H9 (cell line): ENCODE data around the gene CMYA5. TPM values are rescaled to one million over a fixed set of nuclear protein-coding genes. Genes with fewer than 3 reads are reported as not detected.

ENCODE experiments used
- DNase-seq: peaks from one replicate; pipeline ENCODE4 v3.0.0-alpha.2; 2017
- H2AFZ ChIP-seq: one replicate; pipeline ENCODE4 v1.6.1; 2013; ENCODE audit warnings: mild to moderate bottlenecking, low read length, control low read depth, moderate library complexity
- H2AK5ac ChIP-seq: 2 replicates; pipeline ENCODE4 v1.6.1; 2013; ENCODE audit warnings: low read length, control low read depth, mixed read lengths; ENCODE audit not compliant: insufficient read length
- H2BK120ac ChIP-seq: one replicate; pipeline ENCODE4 v1.6.1; 2013; ENCODE audit warnings: low read depth, mild to moderate bottlenecking, low read length, control low read depth, inconsistent platforms; ENCODE audit not compliant: poor library complexity, severe bottlenecking
- H2BK12ac ChIP-seq: 2 replicates; pipeline ENCODE4 v1.6.1; 2013; ENCODE audit warnings: low read length, control low read depth, mixed read lengths, low read depth; ENCODE audit not compliant: insufficient read length
- H2BK15ac ChIP-seq: 2 replicates; pipeline ENCODE4 v1.6.1; 2013; ENCODE audit warnings: low read depth, low read length, control low read depth
- H2BK20ac ChIP-seq: one replicate; pipeline ENCODE4 v1.6.1; 2013; ENCODE audit warnings: low read depth, mild to moderate bottlenecking, low read length, control low read depth, inconsistent platforms; ENCODE audit not compliant: poor library complexity, severe bottlenecking
- H2BK5ac ChIP-seq: 2 replicates; pipeline ENCODE4 v1.6.1; 2013; ENCODE audit warnings: low read length, control low read depth, mixed read lengths; ENCODE audit not compliant: insufficient read length
- H3K14ac ChIP-seq: 2 replicates; pipeline ENCODE4 v1.6.1; 2013; ENCODE audit warnings: low read length, control low read depth; ENCODE audit not compliant: insufficient read depth
- H3K18ac ChIP-seq: 2 replicates; pipeline ENCODE4 v1.6.1; 2013; ENCODE audit warnings: low read depth, mild to moderate bottlenecking, mixed read lengths, low read length, control low read depth; ENCODE audit not compliant: insufficient read length
- H3K23ac ChIP-seq: 2 replicates; pipeline ENCODE4 v1.6.1; 2013; ENCODE audit warnings: low read length, control low read depth, mixed read lengths, low read depth; ENCODE audit not compliant: insufficient read length
- H3K23me2 ChIP-seq: 2 replicates; pipeline ENCODE4 v1.6.1; 2013; ENCODE audit warnings: low read depth, mild to moderate bottlenecking, mixed read lengths, low read length, control low read depth; ENCODE audit not compliant: insufficient read length, poor library complexity, severe bottlenecking
- H3K27ac ChIP-seq: 2 replicates; pipeline ENCODE4 v1.5.1; 2013; ENCODE audit warnings: low read length, control low read depth, mixed read lengths, low read depth; ENCODE audit not compliant: insufficient read length
- H3K27me3 ChIP-seq: 2 replicates; pipeline ENCODE4 v1.6.1; 2013; ENCODE audit warnings: low read length, control low read depth, inconsistent platforms; ENCODE audit not compliant: insufficient read depth
- H3K4ac ChIP-seq: 2 replicates; pipeline ENCODE4 v1.6.1; 2013; ENCODE audit warnings: low read depth, mild to moderate bottlenecking, control low read depth, inconsistent platforms, low read length, moderate library complexity
- H3K4me1 ChIP-seq: 2 replicates; pipeline ENCODE4 v1.6.1; 2013; ENCODE audit warnings: low read length, control low read depth, inconsistent platforms; ENCODE audit not compliant: insufficient read depth
- H3K4me2 ChIP-seq: 2 replicates; pipeline ENCODE4 v1.6.1; 2013; ENCODE audit warnings: low read length, control low read depth, mixed read lengths; ENCODE audit not compliant: insufficient read length, insufficient read depth
- H3K56ac ChIP-seq: 2 replicates; pipeline ENCODE4 v1.6.1; 2013; ENCODE audit warnings: low read depth, mild to moderate bottlenecking, mixed read lengths, low read length, control low read depth; ENCODE audit not compliant: insufficient read length
- H3K79me1 ChIP-seq: 2 replicates; pipeline ENCODE4 v1.6.1; 2013; ENCODE audit warnings: low read depth, mild to moderate bottlenecking, moderate library complexity, low read length, control low read depth, inconsistent platforms; ENCODE audit not compliant: insufficient read depth, poor library complexity, severe bottlenecking
- H3K79me2 ChIP-seq: 2 replicates; pipeline ENCODE4 v1.6.1; 2013; ENCODE audit warnings: low read length, control low read depth, inconsistent platforms; ENCODE audit not compliant: insufficient read depth
- H3K9ac ChIP-seq: 2 replicates; pipeline ENCODE4 v1.6.1; 2013; ENCODE audit warnings: low read length, control low read depth, mixed read lengths; ENCODE audit not compliant: insufficient read length; ENCODE audit errors: extremely low read depth
- H3K9me3 ChIP-seq: one replicate; pipeline ENCODE4 v1.6.1; 2013; ENCODE audit warnings: low read depth, low read length, inconsistent platforms; ENCODE audit not compliant: control insufficient read depth
- H3T11ph ChIP-seq: one replicate; pipeline ENCODE4 v1.6.1; 2013; ENCODE audit warnings: mild to moderate bottlenecking, low read length, control low read depth, inconsistent platforms
- H4K20me1 ChIP-seq: one replicate; pipeline ENCODE4 v1.6.1; 2013; ENCODE audit not compliant: control insufficient read depth, insufficient read length, insufficient read depth
- H4K5ac ChIP-seq: 2 replicates; pipeline ENCODE4 v1.6.1; 2013; ENCODE audit warnings: low read depth, mild to moderate bottlenecking, mixed read lengths, low read length, control low read depth; ENCODE audit not compliant: insufficient read length
- H4K8ac ChIP-seq: replicated peaks from 2 replicates; pipeline ENCODE4 v1.6.1; 2013; ENCODE audit warnings: low read length, control low read depth, mixed read lengths, low read depth; ENCODE audit not compliant: insufficient read length
- H4K91ac ChIP-seq: 2 replicates; pipeline ENCODE4 v1.6.1; 2013; ENCODE audit warnings: low read depth, mild to moderate bottlenecking, moderate library complexity, mixed read lengths, low read length, control low read depth; ENCODE audit not compliant: insufficient read length
- H3K27ac Mint-ChIP-seq, 3 experiments: 2 replicates in 2 of 3; 3 replicates in 1 of 3; pipeline ENCODE4 v1.8.0; 2020 to 2021; ENCODE audit warnings: mixed read lengths in 3 of 3, mild to moderate bottlenecking in 1 of 3, moderate library complexity in 1 of 3
- H3K27me3 Mint-ChIP-seq: 2 replicates; pipeline ENCODE4 v1.8.0; 2021; ENCODE audit warnings: low read depth, mild to moderate bottlenecking, moderate library complexity, mixed read lengths
- H3K36me3 Mint-ChIP-seq, 3 experiments: 2 replicates in 2 of 3; 3 replicates in 1 of 3; pipeline ENCODE4 v1.8.0; 2020 to 2021; ENCODE audit warnings: low read depth in 3 of 3, mixed read lengths in 3 of 3; ENCODE audit not compliant: insufficient read depth in 1 of 3
- H3K4me1 Mint-ChIP-seq, 2 experiments: 2 replicates each; pipeline ENCODE4 v1.8.0; 2020; ENCODE audit warnings: mixed read lengths in 2 of 2
- H3K4me3 Mint-ChIP-seq, 2 experiments: 2 replicates in 1 of 2; 3 replicates in 1 of 2; pipeline ENCODE4 v1.8.0; 2020 to 2021; ENCODE audit warnings: mild to moderate bottlenecking in 2 of 2, mixed read lengths in 2 of 2, moderate library complexity in 1 of 2
- H3K9me3 Mint-ChIP-seq, 2 experiments: 2 replicates in 1 of 2; 3 replicates in 1 of 2; pipeline ENCODE4 v1.8.0; 2020; ENCODE audit warnings: mild to moderate bottlenecking in 2 of 2, mixed read lengths in 2 of 2, moderate library complexity in 1 of 2
- WGBS: extraction: QIAGEN DNeasy Blood & Tissue Kit; methylation state at CpG from one replicate; pipeline ENCODE4 v1.1.7; 2013; ENCODE audit warnings: missing lambda C conversion rate, low lambda C conversion rate, mixed read lengths; ENCODE audit not compliant: insufficient read length; ENCODE audit errors: extremely low coverage; 5-methylcytosine and 5-hydroxymethylcytosine counted together
- total RNA-seq: library from RNA; stranded (reverse); gene quantifications from 2 replicates; pipeline ENCODE4 v1.2.1, GENCODE V29; 2021
- TF ChIP-seq, protein P1 (sequence below): fragments of 200-600 bp; sonication (generic); conservative IDR thresholded peaks from 3 replicates; pipeline ENCODE4 v1.8.0; 2021; ENCODE audit warnings: antibody characterized with exemption, mild to moderate bottlenecking

The CMYA5 gene
- total RNA-seq, 1 experiment from 2014 or later: 1.8 TPM

DNA sequence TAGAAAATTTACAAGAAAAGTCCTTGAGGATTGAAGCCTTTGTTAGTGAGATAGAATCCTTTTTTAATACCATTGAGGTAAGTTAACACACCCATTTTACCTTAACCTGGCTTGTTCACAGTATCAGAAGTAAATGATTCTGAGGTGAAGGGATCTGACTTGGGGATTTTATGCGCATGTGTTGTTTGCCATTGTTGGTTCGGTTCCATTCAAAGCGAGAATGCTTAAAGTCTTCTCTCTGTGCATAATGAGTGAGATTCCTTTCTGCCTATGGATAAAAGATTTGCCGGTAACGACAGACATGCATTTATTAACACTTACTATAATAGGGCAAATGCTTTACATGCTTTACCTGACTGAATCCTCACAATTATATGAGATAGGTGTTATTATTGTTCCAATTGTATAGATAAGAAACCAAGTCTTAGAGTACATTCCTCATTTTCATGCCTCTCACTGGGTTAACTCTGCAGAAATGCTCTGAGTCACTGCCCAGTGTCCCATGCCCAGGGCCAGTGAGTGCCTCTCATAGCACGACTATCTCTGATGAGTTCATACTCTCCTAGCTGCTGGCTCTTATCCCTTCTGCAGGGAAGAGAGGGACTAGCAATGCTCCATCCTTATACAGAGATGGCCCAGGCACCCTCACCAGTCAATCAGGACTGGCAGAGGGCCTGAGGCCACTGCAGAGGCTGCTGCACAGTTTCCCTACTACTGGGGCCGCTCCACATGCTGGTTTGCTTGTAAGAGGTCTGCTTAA, 54.4 kb downstream of the CMYA5 start:
- Histone ChIP-seq H3T11ph (no peak overlapping the region), H3K4me1 (peaks cover 2% of the 10 kb centered on the region; the same call in 1 of the 2 replicates), H3K79me2 (no peaks in the 10 kb centered on the region), H3K27ac (no peak overlapping the region), H2AFZ (no peak overlapping the region), H2BK15ac (no peak overlapping the region), H2BK12ac (no peak overlapping the region), H4K5ac (no peak overlapping the region), H3K27me3 (no peaks in the 10 kb centered on the region), H3K9ac (no peak overlapping the region), H3K79me1 (no peaks in the 10 kb centered on the region), H4K20me1 (no peaks in the 10 kb centered on the region), H3K56ac (no peak overlapping the region), H3K4ac (no peak overlapping the region), H2BK120ac (no peak overlapping the region), H2AK5ac (no peak overlapping the region), H3K9me3 (no peaks in the 10 kb centered on the region), H3K18ac (no peak overlapping the region), H3K4me2 (no peak overlapping the region), H2BK20ac (no peak overlapping the region), H4K8ac (no peak overlapping the region), H3K23me2 (no peaks in the 10 kb centered on the region), H3K23ac (no peak overlapping the region), H2BK5ac (no peak overlapping the region), H3K14ac (no peak overlapping the region), H4K91ac (no peak overlapping the region)
- no peak for DNase-seq
- WGBS: no CpG with 5 or more reads among the region's 7 CpGs
- Mint-ChIP-seq H3K9me3 (no peaks in the 10 kb centered on the region), H3K27ac (peak overlapping the region in 1 of 3 experiments; percentile 52; a peak in 1 of 7 replicates), H3K36me3 (no peaks in the 10 kb centered on the region), H3K4me1 (peaks cover 23 to 28% of the 10 kb centered on the region in 2 experiments), H3K4me3 (no peak overlapping the region), H3K27me3 (no peaks in the 10 kb centered on the region; the same call in 1 of the 2 replicates)
- TF ChIP-seq, protein P1, sequence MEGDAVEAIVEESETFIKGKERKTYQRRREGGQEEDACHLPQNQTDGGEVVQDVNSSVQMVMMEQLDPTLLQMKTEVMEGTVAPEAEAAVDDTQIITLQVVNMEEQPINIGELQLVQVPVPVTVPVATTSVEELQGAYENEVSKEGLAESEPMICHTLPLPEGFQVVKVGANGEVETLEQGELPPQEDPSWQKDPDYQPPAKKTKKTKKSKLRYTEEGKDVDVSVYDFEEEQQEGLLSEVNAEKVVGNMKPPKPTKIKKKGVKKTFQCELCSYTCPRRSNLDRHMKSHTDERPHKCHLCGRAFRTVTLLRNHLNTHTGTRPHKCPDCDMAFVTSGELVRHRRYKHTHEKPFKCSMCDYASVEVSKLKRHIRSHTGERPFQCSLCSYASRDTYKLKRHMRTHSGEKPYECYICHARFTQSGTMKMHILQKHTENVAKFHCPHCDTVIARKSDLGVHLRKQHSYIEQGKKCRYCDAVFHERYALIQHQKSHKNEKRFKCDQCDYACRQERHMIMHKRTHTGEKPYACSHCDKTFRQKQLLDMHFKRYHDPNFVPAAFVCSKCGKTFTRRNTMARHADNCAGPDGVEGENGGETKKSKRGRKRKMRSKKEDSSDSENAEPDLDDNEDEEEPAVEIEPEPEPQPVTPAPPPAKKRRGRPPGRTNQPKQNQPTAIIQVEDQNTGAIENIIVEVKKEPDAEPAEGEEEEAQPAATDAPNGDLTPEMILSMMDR: no peak
